NCI-H526 (cell line): ENCODE measurements around the gene HMX2.
"Not testable (repeated sequence)": the region's sequence is repeated elsewhere in the genome, so short reads cannot be mapped to it uniquely, and the experiment has no call there.

Source experiments
- DNase-seq, 2 experiments: peaks; one replicate each; lab custom pipeline; 2025; lab: John Stamatoyannopoulos, UW

The HMX2 gene

GRCh38 chr10:123150986-123151736 is 3.2 kb downstream of the HMX2 start:
- DNase-seq = peak; percentile 86 to 93

DNA sequence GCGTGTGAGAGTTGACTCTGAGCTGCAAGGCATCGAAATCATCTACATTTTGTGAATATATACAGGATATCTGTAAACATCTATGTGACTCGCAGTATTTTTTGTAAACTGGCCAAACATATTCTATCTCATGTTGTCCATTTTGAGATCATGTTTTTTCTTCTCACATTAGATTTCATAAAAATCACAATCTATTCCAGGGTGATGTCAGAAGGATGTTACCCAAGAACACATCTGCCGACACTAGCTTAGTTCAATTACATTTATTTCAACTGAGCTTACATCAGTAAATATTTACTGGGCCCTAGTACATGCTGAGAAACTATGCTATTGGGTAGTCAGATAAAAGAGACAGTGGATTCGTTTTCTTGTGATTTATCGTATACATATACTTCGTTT is 3.8 kb downstream of the HMX2 start:
- DNase-seq = no peak

DNA sequence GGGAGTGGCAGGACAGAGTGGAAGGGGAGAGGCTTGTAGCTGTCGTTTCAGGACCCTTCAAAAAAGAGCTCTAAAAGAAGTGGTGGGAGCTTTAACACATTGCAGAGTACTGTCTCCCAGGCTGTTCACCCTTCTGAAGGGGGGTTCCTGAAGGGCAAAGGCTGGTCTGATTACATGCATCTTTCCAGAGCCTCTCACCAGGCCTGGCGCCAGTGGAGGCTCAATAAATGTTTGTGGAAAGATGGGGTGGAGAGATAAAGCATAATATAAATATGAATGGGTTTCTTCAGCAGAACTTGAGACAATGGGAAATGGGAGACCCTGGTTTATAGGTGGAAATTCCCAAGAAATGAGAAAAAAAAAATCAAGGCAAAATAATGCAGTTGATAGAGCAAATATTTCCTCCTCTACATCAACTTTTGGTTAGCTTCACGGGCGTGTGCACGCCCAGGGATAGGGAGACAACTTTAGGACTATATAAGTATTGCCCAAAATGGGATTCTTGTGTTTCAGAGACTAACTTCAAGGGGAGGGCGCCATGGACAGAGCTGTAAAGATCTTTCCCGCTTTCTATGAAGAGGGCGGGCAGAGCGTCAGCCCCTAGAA is 5.7 kb downstream of the HMX2 start:
- DNase-seq = peak; percentile 36 to 40

DNA sequence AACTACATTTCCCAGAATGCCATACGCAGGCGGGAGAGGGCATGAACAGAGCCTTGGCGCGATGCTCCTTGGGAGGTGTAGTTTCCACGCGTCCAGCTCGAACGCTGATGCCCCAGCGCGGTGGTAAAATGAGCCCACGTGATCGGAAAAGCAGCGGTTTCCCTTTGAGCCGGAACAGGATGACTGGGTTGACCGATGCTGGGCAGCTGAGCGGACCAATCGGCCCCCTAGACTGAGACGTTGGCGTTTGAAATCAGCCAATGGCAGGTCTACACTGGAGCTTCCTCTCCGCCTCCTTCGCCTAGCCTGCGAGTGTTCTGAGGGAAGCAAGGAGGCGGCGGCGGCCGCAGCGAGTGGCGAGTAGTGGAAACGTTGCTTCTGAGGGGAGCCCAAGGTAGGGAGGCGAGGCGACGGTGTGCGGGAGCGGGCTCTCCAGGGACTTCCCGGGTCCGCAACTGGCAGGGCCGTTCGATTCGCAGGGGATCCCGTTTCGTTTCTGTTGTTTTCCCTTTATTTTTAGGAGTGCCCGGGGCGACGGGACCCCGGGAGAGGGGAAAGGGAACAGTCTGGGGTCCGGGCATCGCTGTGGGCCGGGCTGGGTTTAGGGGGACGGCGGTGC is 6.3 kb downstream of the HMX2 start, which contains the start of gene BUB3:
TSS of gene BUB3 (plus strand) at position 311 of the 619 bp plus-strand sequence. CDS start 516 bp downstream, outside the sequence.
- peak; percentile 98 for DNase-seq

DNA sequence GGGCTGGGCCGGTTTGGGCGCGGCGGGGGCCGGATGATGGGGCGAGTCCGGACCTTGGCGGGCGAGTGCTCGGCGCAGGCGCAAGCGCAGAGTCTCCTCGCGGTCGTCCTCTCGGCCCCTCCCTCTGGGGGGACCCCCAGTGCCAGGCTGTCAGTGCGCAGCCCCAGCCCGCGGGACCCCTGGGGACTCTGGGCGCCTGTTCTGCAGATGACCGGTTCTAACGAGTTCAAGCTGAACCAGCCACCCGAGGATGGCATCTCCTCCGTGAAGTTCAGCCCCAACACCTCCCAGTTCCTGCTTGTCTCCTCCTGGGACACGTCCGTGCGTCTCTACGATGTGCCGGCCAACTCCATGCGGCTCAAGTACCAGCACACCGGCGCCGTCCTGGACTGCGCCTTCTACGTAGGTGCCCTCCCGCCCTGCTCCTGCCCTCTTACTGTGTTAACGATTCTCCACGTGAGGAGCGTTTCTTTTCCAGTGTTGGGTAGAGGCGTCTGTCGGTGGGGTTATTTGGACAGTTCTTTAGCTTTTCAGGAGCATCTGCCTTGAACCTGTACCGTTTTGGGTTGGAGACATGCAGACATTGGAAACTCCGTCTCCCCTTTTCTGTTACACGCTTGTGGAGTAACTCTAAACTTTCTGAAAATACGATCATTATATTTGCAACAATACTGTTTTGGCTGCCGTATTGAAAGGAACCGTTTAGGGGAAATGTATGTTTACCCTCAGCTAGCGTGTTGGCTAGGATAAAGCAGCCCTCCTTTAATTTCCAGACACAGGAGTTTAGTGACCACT is 7.0 kb downstream of the HMX2 start:
- peak in 1 of 2 experiments; percentile 49 for DNase-seq

DNA sequence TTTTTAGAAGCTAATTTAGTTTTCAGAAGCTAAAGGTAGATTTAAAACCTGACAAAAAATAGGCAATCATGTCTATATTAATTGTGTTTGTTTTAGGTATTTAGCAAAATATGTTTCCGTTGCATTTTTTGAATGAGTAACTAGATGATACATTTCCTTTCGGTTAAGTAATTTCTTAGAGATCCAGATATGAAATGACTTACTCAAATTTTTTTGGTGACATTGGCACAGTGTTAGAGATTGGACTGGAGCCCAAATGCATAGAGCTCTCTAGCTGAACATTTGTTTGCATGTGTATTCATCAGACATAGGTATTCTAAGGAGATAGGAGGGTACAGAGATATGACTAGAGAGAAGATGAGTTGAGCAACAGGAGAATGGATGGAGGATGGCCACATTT is 8.1 kb downstream of the HMX2 start:
- no peak for DNase-seq

DNA sequence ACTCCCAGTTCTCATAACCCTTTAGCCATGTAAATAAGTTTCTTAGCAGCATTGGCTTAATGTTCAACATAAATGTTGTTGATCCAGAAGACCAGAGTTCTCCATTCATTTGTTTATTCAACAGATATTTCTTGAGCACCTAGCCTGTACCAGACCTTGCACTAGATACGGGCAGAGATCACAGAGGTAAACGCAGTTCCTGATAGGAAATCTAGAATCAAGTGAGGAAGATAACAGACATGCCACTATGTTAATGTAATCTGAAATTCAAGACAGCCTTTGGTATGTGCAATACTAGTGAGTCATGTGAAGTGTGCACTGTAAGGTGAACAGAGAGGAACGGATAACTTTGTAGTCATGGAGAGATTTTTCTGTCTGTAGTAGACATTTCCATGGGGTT is 9.3 kb downstream of the HMX2 start:
- no peak for DNase-seq

DNA sequence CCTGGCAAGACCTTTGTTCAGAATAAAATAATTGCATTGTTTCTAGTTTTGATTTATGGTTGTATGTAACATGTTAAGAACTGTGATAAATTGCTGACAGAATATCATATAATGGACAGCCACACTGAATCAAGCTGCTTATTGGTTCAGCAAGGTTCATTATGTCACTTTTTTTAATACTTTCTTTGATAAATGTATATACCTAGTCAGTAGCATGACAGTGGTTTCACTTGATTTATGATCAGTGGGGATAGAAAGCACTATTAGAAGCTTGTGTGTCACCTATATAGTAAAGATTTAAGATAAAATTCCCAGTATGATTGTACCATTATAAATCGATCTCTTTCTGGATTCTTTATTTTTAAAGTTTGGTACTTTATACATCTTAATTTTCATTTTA is 10.7 kb downstream of the HMX2 start:
- DNase-seq = no peak

DNA sequence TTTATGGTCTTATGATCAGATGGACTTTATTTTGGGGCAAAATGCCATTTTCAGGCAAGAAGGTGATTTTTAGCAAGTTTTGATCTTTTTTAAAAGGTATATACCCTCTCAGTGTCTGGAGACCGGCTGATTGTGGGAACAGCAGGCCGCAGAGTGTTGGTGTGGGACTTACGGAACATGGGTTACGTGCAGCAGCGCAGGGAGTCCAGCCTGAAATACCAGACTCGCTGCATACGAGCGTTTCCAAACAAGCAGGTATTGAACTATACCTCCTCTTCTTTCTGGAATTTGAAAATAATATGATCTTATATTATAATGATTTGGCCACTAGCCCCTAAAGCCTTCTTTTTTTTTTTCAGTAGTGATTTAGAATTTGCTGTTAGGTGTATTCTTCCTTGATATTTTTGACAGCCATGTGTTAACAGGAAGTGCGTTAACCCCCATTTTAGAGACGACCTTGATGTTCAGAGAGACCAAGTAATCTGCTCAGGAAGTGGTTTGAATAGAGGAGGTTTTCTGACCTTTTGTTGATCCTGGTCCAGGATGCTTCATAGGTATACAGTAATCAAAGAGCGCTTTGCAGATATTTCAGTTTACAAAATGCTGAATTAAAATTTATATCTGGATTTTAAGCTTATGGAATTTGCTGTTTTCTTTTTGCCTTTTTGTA is 12.5 kb downstream of the HMX2 start:
- no peak for DNase-seq

- DNase-seq = no peak
Measured at GRCh38 chr10:123164319-123164718, 16.4 kb downstream of the HMX2 start.

DNA sequence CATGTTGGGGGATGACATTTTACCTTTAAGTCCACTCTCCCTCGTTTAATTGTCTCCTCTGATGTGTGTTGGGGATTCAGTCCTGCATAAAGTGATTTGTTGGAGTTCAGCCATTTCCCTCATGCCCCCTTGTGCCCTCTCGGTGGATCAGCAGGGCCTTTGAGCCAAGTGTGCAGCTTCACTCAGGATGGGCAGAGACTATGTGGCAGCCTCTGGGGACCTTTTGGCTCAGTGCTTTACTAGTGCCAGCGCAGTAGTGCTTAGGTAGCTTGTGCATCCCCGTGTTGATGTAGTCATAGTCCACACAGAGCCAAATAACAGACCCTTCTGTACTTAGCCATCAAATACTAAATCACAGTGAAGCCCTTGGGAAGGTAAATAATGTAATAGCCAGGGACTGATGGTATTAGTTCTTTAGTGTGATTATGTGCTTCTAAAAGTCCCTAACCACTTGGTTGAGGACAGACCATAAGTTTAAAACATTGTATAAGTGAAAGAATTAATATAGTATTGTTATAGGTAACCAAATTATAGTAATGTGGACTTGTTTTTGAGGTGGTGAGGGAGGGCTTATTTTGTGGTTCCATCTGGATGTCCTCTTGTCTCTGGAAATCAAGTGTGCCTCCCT is 17.6 kb downstream of the HMX2 start:
- no peak for DNase-seq

DNA sequence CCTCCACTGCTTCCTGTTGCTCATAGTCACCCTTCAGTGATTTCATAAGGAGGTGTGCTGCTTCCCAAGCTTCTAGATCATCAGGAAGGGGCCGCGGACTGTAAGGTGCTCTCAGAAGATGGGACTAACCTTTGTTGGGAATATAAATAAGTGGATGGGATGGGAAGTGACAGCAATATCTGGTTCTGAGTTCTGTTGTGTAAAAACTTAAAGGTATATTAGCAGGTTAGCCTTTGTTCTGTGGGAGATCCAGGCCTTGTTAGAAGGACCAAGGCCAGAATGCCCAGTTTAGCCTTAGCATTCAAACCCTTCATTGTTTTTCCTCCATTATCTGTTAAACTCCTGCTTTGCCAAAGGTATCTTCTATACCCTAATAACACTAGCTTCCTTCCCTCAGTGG is 18.7 kb downstream of the HMX2 start:
- no peak for DNase-seq

DNA sequence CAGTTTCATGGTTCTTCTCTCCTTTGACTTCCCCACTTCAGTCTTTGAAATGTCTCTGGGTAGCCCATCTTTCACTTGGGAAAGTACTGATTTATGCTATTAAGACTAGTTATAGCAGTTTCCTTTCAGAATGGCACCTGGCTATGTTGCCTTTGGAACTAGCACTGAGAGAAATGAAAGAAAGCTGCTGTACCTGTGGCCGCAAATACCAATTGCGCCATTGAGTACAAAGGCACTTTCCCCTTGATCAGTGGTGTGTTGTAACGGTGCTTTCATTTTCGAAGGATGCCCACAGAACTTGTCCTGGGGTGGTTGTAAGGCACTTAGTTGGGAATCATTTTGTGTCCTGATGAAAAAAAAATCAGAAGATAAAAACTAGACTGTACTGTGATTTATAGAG is 23.0 kb downstream of the HMX2 start:
- DNase-seq = no peak

DNA sequence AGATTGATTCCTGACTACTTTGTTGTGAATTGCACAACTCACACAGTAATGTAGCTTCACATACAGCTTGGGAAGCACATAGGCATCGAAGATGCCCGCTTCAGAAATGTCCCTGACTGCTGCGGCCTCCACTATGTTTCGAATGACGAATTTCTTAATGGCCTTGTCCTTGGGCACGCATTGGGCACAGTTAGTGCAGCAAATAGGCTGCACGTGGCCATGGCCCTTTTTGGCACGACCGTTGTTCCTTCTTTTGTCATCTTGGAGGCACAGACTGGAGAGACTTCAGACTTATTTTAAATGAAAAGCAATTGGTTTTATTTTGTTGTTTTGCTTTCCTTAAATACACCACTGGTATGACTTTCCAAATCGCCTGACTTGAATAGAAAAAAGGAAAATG is 23.7 kb downstream of the HMX2 start:
- DNase-seq = not testable (repeated sequence)

GRCh38 chr10:123175389-123176387 is 27.8 kb downstream of the HMX2 start:
- no peak for DNase-seq

DNA sequence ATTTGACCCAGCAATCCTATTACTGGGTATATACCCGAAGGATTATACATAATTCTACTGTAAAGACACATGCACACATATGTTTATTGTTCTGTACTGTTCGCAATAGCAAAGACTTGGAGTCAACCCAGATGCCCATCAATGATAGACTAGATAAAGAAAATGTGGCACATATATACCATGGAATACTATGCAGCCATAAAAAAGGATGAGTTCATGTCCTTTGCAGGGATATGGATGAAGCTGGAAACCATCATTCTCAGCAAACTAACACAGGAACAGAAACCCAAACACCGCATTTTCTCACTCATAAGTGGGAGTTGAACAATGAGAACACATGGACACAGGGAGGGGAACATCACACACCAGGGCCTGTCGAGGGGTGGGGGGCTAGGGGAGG is 30.5 kb downstream of the HMX2 start:
- not testable (repeated sequence) for DNase-seq

DNA sequence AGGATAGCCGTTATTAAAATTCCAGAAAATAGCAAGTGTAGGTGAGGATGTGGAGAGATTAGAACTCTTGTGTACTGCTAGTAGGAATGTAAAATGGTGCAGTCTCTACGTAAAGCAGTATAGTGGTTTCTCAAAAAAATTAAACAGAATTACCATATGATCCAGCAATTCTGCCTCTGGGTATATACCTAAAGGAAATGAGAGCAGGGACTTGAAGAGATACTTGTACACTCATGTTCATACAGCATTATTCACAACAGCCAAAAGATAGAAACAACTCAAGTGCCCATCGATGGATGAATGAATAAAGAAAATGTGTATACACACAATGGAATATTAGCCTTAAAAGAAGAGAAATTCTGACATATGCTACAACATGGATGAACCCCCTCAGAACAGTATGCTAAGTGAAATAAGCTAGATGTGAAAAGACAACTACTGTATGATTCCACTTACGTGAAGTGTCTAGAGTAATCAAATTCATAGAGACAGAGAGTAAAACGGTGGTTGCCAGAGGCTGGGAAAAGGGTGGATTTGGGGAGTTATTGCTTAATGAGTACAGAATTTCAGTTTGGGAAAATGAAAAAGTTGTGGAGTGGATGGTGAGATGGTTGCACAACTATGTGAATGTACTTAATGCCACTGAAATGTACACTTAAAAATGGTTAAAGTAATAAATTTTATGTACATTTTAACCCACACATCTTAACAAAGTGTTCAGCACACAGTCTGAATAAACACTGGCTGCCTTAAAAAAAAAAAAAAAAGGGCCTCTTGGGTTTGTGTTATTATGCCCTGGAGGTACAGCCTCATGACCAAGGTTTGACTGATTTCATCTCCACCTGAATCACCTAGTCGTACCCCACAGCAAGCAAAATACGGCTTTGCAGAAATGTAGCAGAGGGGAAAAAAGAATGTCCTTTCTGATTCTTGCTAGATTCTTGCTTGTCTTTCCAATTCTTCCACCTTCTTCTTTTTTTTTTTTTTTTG is 32.5 kb downstream of the HMX2 start:
- no peak for DNase-seq

- DNase-seq = no peak
Measured at GRCh38 chr10:123183724-123184123, 35.8 kb downstream of the HMX2 start.

- no peak for DNase-seq
Measured at GRCh38 chr10:123187781-123188180, 39.8 kb downstream of the HMX2 start.
